ENCODE data around the gene EML4. TPM values are rescaled to one million over a fixed set of nuclear protein-coding genes. Genes with fewer than 3 reads are reported as not detected.

Gene EML4
- total RNA-seq, 1 donor from 2014 or later: 68.2 TPM

GRCh38 chr2:42338567-42339190 lies 169.5 kb downstream of the EML4 start:
- peaks cover 2% of the 10 kb centered on the region for H3K36me3 ChIP-seq (ENCODE audit: insufficient read depth, low read length)
- H3K27me3 ChIP-seq (ENCODE audit: insufficient read depth, low read length): no peaks in the 10 kb centered on the region
- H3K36me3 Mint-ChIP-seq (ENCODE audit: low read depth, unreplicated experiment): peaks cover 56% of the 10 kb centered on the region
- H3K4me1 Mint-ChIP-seq (ENCODE audit: low read depth, unreplicated experiment): peaks cover 37% of the 10 kb centered on the region
- no peak overlapping the region for H3K27ac Mint-ChIP-seq (ENCODE audit: unreplicated experiment)
- no peaks in the 10 kb centered on the region for H3K27me3 Mint-ChIP-seq (ENCODE audit: low read depth, unreplicated experiment)
- no peak overlapping the region for H3K4me3 ChIP-seq (ENCODE audit: insufficient read depth, low read depth, low read length)
- peaks cover 20% of the 10 kb centered on the region for H4K20me1 ChIP-seq (ENCODE audit: insufficient read depth, low read length)
- TF ChIP-seq EZH2 (IDR thresholded peaks at IDR 0.05; ENCODE audit: insufficient read depth, low read length): no peak
- TF ChIP-seq, protein P1, sequence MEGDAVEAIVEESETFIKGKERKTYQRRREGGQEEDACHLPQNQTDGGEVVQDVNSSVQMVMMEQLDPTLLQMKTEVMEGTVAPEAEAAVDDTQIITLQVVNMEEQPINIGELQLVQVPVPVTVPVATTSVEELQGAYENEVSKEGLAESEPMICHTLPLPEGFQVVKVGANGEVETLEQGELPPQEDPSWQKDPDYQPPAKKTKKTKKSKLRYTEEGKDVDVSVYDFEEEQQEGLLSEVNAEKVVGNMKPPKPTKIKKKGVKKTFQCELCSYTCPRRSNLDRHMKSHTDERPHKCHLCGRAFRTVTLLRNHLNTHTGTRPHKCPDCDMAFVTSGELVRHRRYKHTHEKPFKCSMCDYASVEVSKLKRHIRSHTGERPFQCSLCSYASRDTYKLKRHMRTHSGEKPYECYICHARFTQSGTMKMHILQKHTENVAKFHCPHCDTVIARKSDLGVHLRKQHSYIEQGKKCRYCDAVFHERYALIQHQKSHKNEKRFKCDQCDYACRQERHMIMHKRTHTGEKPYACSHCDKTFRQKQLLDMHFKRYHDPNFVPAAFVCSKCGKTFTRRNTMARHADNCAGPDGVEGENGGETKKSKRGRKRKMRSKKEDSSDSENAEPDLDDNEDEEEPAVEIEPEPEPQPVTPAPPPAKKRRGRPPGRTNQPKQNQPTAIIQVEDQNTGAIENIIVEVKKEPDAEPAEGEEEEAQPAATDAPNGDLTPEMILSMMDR (IDR thresholded peaks at IDR 0.05; ENCODE audit: insufficient read depth, low read depth, low read length): no peak
- H3K4me2 ChIP-seq (ENCODE audit: low read length): no peak overlapping the region
- no peak overlapping the region for H2AFZ ChIP-seq (ENCODE audit: low read depth, low read length)
- no peak overlapping the region for H3K27ac ChIP-seq (ENCODE audit: low read depth, low read length)
- peaks cover 57% of the 10 kb centered on the region for H3K79me2 ChIP-seq (ENCODE audit: insufficient read depth, low read length)
- H3K4me1 ChIP-seq (ENCODE audit: insufficient read depth, low read length): peaks cover 20% of the 10 kb centered on the region
- H3K4me3 Mint-ChIP-seq (ENCODE audit: unreplicated experiment): no peak overlapping the region
- H3K9ac ChIP-seq (ENCODE audit: low read length): no peak overlapping the region
- no peaks in the 10 kb centered on the region for H3K9me3 Mint-ChIP-seq (ENCODE audit: unreplicated experiment)
- DNase-seq (ENCODE audit: low read depth): no peak
- no peaks in the 10 kb centered on the region for H3K9me3 ChIP-seq (ENCODE audit: insufficient read depth, low read depth, low read length)
- no peak for FAIRE-seq

GRCh38 chr2:42339191-42339912 lies 170.2 kb downstream of the EML4 start:
- Histone ChIP-seq H3K27me3 (ENCODE audit: insufficient read depth, low read length) (no peaks in the 10 kb centered on the region), H3K27ac (ENCODE audit: low read depth, low read length) (no peak overlapping the region), H3K9me3 (ENCODE audit: insufficient read depth, low read depth, low read length) (no peaks in the 10 kb centered on the region), H2AFZ (ENCODE audit: low read depth, low read length) (no peak overlapping the region), H3K36me3 (ENCODE audit: insufficient read depth, low read length) (no peaks in the 10 kb centered on the region), H3K79me2 (ENCODE audit: insufficient read depth, low read length) (peaks cover 58% of the 10 kb centered on the region), H3K9ac (ENCODE audit: low read length) (no peak overlapping the region), H3K4me2 (ENCODE audit: low read length) (no peak overlapping the region), H4K20me1 (ENCODE audit: insufficient read depth, low read length) (peaks cover 21% of the 10 kb centered on the region), H3K4me1 (ENCODE audit: insufficient read depth, low read length) (peaks cover 20% of the 10 kb centered on the region), H3K4me3 (ENCODE audit: insufficient read depth, low read depth, low read length) (no peak overlapping the region)
- DNase-seq (ENCODE audit: low read depth): no peak
- FAIRE-seq: no peak
- Mint-ChIP-seq H3K27ac (ENCODE audit: unreplicated experiment) (no peak overlapping the region), H3K27me3 (ENCODE audit: low read depth, unreplicated experiment) (no peaks in the 10 kb centered on the region), H3K4me1 (ENCODE audit: low read depth, unreplicated experiment) (peaks cover 38% of the 10 kb centered on the region), H3K36me3 (ENCODE audit: low read depth, unreplicated experiment) (peaks cover 55% of the 10 kb centered on the region), H3K4me3 (ENCODE audit: unreplicated experiment) (no peak overlapping the region), H3K9me3 (ENCODE audit: unreplicated experiment) (no peaks in the 10 kb centered on the region)
- no peak for TF ChIP-seq EZH2 (IDR thresholded peaks at IDR 0.05; ENCODE audit: insufficient read depth, low read length)
- TF ChIP-seq, protein P1 (IDR thresholded peaks at IDR 0.05; ENCODE audit: insufficient read depth, low read depth, low read length): no peak

Measured in astrocyte (in vitro differentiated cells and primary cell).